Activated T-helper 17 cell treated with anti-CD3 and anti-CD28 coated beads, Interleukin-2, amount 50 U/mL, for 72 hours (primary cell): Measurements from ENCODE around the gene PIGC. TPM values are rescaled to one million over a fixed set of nuclear protein-coding genes. Genes with fewer than 3 reads are reported as not detected.

ENCODE experiments used
- ATAC-seq: fragments of 150-1000 bp; cut with Tn5 transposase; replicated peaks from 2 replicates; pipeline ENCODE4 v1.10.0; 2021; ENCODE audit warnings: mild to moderate bottlenecking, moderate library complexity
- H3K27ac Mint-ChIP-seq: one replicate; pipeline ENCODE4 v1.8.0; 2022; ENCODE audit warnings: mixed read lengths
- H3K27me3 Mint-ChIP-seq: one replicate; pipeline ENCODE4 v1.8.0; 2022; ENCODE audit warnings: mixed read lengths
- H3K36me3 Mint-ChIP-seq: one replicate; pipeline ENCODE4 v1.8.0; 2022; ENCODE audit warnings: low read depth, mild to moderate bottlenecking, mixed read lengths
- H3K4me1 Mint-ChIP-seq: one replicate; pipeline ENCODE4 v1.8.0; 2022; ENCODE audit warnings: mixed read lengths
- H3K4me3 Mint-ChIP-seq: one replicate; pipeline ENCODE4 v1.8.0; 2022; ENCODE audit warnings: mild to moderate bottlenecking, mixed read lengths
- H3K9me3 Mint-ChIP-seq: one replicate; pipeline ENCODE4 v1.8.0; 2022; ENCODE audit warnings: mixed read lengths
- total RNA-seq, 2 donors: library from RNA; stranded (reverse); gene quantifications; one replicate each; pipeline ENCODE4 v1.2.3, GENCODE V29; 2022

Gene PIGC
- total RNA-seq, 2 donors from 2014 or later, result 11.3 to 13.3 TPM

DNA sequence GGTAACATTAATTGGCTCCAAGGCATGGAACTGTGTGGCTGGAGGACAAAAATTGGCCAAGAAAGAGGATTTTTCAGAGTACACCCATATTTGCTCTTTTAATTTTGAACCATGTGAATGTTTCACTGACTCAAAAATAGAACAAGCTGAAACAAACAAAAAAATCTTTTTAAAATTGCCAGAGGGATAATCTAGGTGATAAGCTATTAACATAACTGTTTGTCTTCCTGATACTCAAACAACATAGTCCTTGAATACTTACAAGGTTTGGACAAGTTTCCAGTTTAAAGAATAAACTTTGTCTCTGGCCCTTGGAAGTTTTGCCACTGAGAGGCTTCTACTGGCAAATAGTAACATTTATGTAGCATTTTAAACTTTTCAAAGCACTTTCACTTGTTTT, 30.0 kb upstream of the PIGC start:
- H3K27me3 Mint-ChIP-seq, result peaks cover 3% of the 10 kb centered on the region
- H3K27ac Mint-ChIP-seq, result no peak overlapping the region
- H3K9me3 Mint-ChIP-seq, result no peaks in the 10 kb centered on the region
- ATAC-seq, result no peak
- no peaks in the 10 kb centered on the region for H3K4me1 Mint-ChIP-seq
- H3K36me3 Mint-ChIP-seq, result no peaks in the 10 kb centered on the region
- H3K4me3 Mint-ChIP-seq, result no peak overlapping the region

DNA sequence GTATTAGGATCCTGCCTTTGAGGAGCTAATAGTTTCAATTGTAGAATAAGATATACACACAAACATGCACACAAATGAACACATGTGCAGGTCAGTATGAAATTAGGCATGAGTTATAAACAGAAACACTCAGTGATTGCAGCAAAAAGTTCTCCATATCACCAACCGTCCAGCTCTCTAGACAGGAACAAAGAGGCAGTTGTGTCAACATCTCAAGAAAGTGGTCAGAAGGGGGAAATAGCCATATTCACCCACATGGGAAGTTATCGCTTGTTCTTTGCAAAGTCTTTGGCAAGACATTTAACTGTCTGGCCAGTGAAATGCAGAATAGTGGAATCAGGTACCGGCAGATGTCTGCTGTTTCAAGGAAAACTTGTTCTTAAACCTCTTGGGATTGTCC, 29.4 kb upstream of the PIGC start:
- H3K4me3 Mint-ChIP-seq, result no peak overlapping the region
- no peaks in the 10 kb centered on the region for H3K9me3 Mint-ChIP-seq
- H3K4me1 Mint-ChIP-seq, result no peaks in the 10 kb centered on the region
- peaks cover 8% of the 10 kb centered on the region for H3K27me3 Mint-ChIP-seq
- no peak overlapping the region for H3K27ac Mint-ChIP-seq
- no peaks in the 10 kb centered on the region for H3K36me3 Mint-ChIP-seq
- no peak for ATAC-seq

DNA sequence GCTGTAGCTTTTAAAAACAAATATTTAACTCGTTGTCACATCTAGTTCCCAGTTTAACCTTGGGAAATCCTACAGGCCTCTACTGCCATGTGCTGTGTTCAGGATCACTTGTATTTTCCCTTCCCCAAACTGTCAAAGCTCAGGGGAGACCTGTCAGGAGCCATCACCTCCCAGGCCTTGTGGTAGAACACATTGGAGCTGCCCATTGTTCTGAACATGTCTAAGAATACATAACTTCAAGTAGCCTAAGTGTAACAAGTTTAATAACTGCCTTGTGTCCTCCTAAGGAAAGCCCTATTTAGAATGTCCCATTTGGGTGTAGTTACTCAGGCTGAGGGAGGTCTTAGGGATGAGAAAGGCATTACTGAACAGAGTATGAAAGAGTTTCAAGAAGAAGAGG, 28.6 kb upstream of the PIGC start:
- Mint-ChIP-seq H3K36me3 (no peaks in the 10 kb centered on the region), H3K27me3 (peaks cover 8% of the 10 kb centered on the region), H3K9me3 (no peaks in the 10 kb centered on the region), H3K27ac (no peak overlapping the region), H3K4me3 (no peak overlapping the region), H3K4me1 (no peaks in the 10 kb centered on the region)
- no peak for ATAC-seq

DNA sequence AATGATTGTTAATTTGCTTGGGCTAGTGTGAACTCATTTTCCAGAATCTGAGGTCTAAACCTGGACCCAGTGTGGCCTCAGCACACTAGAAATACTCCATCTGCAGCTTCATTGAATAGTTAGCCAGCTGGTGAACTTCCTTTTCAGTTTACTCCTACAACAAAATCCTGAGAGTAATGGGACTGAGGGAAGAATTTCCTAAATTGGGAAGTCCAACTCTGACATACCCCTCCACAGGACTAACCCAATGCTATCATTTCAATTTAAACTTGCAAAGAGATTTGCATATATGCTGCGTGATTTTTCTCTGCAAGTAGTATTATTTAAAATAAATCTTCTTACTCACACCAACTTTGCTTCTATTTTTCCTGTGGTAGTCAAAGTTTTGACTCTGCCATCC, 27.8 kb upstream of the PIGC start:
- Mint-ChIP-seq H3K4me3 (no peak overlapping the region), H3K27me3 (peaks cover 8% of the 10 kb centered on the region), H3K9me3 (no peaks in the 10 kb centered on the region), H3K36me3 (no peaks in the 10 kb centered on the region), H3K4me1 (no peaks in the 10 kb centered on the region), H3K27ac (no peak overlapping the region)
- ATAC-seq, result no peak

DNA sequence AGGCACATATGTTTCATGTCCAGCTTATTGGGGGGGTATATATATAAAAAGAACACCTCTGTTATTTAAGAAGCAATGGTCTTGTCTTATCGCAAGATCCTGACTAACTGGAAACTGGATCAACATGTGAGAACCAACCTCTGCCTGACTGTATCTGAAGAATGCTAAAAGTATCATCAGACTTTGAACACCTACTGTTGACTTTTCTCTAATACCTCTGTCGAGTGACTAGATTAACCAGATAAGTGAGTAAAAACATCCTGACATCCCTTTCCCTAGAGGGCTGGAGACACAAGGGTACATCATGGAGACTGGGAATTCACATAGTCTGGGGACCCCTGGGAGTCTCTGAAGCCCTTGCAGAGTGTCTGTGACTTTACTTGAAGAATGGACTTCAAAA, 26.3 kb upstream of the PIGC start:
- H3K4me1 Mint-ChIP-seq, result no peaks in the 10 kb centered on the region
- no peak overlapping the region for H3K4me3 Mint-ChIP-seq
- no peaks in the 10 kb centered on the region for H3K36me3 Mint-ChIP-seq
- H3K9me3 Mint-ChIP-seq, result no peaks in the 10 kb centered on the region
- ATAC-seq, result no peak
- peaks cover 11% of the 10 kb centered on the region for H3K27me3 Mint-ChIP-seq
- H3K27ac Mint-ChIP-seq, result no peak overlapping the region

DNA sequence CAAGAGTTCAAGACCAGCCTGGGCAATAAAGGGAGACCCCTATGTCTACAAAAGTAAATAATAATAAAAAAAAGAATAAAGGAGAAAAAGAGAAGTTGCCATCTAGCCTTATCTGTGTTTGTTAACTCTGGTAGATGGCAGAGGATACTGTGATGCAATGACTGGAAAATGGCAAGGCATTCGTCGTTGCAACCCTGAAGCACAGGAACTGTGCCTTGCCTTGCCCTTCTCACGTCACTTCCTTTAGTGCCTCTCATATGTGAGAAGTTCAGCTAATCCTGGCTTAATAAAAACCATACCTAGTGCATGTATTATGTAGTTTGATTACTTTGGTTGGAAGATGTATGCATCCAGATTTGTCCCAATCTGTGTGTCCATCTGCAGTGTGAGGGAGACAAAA, 25.8 kb upstream of the PIGC start:
- Mint-ChIP-seq H3K36me3 (no peaks in the 10 kb centered on the region), H3K27me3 (peaks cover 12% of the 10 kb centered on the region), H3K4me3 (no peak overlapping the region), H3K4me1 (no peaks in the 10 kb centered on the region), H3K9me3 (no peaks in the 10 kb centered on the region), H3K27ac (no peak overlapping the region)
- no peak for ATAC-seq

DNA sequence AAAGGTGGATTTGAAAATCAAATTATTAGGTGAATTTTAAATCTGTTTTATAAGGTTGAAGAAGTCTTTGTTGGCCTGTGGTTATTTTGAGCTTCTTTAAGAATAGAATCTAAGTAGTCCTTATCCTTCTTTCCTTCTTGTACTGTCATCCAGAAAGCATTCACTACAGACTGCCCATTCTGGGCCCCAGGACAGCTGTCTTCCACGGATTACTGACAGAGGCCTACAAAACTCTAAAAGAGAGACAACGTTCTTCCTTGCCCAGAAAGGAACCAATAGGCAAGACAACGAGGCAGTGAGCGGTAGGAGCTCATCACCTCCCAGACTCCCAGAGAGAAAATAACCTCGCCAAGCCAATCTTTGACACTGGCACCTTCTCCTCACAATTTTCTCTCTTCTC, 24.4 kb upstream of the PIGC start:
- no peaks in the 10 kb centered on the region for H3K9me3 Mint-ChIP-seq
- no peak for ATAC-seq
- no peaks in the 10 kb centered on the region for H3K4me1 Mint-ChIP-seq
- no peak overlapping the region for H3K27ac Mint-ChIP-seq
- H3K4me3 Mint-ChIP-seq, result no peak overlapping the region
- H3K27me3 Mint-ChIP-seq, result peaks cover 10% of the 10 kb centered on the region
- H3K36me3 Mint-ChIP-seq, result no peaks in the 10 kb centered on the region

DNA sequence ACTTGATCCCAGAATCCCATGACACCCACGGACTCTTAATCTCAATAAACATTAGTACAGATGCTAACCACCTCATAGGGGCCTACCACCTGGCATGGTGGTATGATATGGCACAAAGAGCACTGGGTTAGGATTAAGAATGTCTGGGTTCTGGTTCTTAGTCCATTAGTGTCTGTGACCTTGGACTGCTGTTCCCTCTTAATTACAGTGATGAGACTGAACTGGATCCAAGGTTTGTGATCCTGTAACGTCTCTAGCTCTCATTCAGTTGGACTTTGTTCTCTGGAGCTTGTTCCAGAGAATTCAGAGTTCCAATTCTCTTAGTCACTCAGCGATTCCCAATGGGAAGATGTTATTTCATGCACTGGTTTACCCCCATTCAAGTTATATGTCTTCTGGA, 23.6 kb upstream of the PIGC start:
- Mint-ChIP-seq H3K4me1 (no peaks in the 10 kb centered on the region), H3K27ac (no peak overlapping the region), H3K9me3 (no peaks in the 10 kb centered on the region)

DNA sequence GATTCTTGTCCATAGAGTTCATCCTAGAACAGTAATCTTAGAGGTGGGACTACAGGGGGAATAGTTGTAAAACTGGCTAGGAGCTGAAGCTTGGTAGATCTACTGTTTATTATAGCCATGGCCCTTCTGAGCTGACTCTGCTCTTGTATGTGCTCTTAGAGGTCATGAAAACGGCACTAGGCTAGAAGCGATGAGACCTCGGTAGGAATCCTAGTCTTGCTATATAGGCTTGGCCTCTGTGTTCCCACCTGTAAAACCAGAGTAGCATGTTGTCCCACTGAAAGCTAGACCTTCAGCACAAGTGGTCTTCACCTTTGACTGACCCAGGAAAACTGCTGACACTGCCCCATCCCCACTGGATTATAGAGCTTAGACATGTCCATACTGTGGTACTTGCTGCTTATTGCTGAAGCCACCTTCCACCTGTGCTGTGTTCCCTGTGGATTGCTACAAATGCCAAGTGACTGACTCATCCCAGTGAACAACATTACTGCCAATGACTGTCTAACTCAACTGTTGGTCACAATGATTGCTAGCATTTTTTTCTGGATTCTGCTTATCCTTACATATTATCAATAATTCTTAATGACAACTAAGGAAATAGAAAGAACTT, 23.0 kb upstream of the PIGC start:
- Mint-ChIP-seq H3K4me1 (no peaks in the 10 kb centered on the region), H3K9me3 (no peaks in the 10 kb centered on the region)

More for the DNA sequence above, 23.6 kb upstream of the PIGC start:
- no peak overlapping the region for H3K4me3 Mint-ChIP-seq
- no peaks in the 10 kb centered on the region for H3K36me3 Mint-ChIP-seq
- peaks cover 8% of the 10 kb centered on the region for H3K27me3 Mint-ChIP-seq
- no peak for ATAC-seq

DNA sequence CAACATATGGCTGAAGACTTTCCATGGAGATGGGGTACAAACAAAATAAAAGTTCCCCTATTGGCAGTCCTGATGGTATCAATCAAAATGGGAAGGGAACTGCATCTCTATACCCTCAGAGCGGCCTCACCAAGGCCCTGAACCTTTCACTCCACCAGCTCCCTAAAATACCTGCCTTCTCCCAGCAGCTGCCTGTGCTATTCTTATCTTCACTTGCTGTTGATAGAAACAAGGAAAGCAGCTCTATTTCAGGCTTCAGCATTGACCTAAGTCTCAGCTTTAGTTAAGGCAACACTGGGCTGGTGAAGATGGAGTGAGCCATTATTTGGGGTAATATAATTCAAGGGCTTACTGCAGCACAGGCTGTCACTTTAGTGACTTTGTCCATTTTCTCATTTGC, 21.7 kb upstream of the PIGC start:
- H3K4me3 Mint-ChIP-seq, result no peak overlapping the region

More for the DNA sequence above, 23.0 kb upstream of the PIGC start:
- Mint-ChIP-seq H3K27me3 (peaks cover 8% of the 10 kb centered on the region), H3K27ac (no peak overlapping the region), H3K36me3 (no peaks in the 10 kb centered on the region), H3K4me3 (no peak overlapping the region)
- ATAC-seq, result no peak

DNA sequence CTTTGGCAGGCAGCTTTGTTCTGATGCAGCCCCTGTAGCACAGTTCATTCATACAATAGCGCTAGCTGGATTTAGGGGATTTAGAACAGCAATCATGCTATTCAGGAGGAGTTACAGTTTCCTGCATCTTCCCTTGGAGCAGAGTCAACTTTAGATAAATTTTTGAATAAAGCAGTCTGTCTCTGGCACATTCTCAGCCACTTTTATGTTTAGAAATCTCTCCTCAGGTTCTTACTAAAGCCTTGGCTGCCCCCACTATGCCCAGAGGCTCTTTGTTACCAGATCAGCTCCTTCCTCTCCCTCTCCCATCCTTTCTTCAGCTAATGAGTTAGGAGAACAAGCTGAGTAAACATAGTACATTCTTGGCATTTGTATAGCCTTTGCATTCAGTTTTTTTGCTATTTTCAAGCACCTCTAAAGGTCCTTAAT, 17.0 kb upstream of the PIGC start:
- no peak for ATAC-seq
- Mint-ChIP-seq H3K27me3 (peaks cover 8% of the 10 kb centered on the region), H3K9me3 (no peaks in the 10 kb centered on the region), H3K4me3 (no peak overlapping the region), H3K36me3 (no peaks in the 10 kb centered on the region), H3K27ac (no peak overlapping the region), H3K4me1 (no peaks in the 10 kb centered on the region)

More for the DNA sequence above, 21.7 kb upstream of the PIGC start:
- Mint-ChIP-seq H3K36me3 (no peaks in the 10 kb centered on the region), H3K27ac (no peak overlapping the region), H3K4me1 (no peaks in the 10 kb centered on the region), H3K9me3 (no peaks in the 10 kb centered on the region), H3K27me3 (peaks cover 8% of the 10 kb centered on the region)
- ATAC-seq, result no peak

DNA sequence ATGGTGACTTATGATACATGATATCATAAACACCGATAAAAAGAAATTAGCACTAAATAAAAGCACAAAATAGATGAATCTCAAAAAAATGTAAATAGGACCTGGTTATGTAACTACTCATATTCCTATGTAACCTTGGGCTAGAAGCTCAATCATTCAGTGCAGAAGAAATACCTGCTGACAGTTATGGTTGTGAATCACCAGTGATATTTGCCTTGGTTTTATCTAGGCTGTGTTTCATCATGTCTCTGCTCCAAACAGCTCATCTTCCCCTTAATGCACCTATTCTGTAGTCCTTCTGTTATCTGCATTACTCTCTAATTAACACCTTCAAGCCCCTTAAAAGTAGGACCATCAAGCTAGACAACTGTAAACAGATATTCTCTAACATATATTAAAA, 16.3 kb upstream of the PIGC start:
- Mint-ChIP-seq H3K9me3 (no peaks in the 10 kb centered on the region), H3K4me3 (no peak overlapping the region), H3K27me3 (peaks cover 4% of the 10 kb centered on the region), H3K27ac (no peak overlapping the region), H3K36me3 (no peaks in the 10 kb centered on the region), H3K4me1 (no peaks in the 10 kb centered on the region)
- no peak for ATAC-seq

DNA sequence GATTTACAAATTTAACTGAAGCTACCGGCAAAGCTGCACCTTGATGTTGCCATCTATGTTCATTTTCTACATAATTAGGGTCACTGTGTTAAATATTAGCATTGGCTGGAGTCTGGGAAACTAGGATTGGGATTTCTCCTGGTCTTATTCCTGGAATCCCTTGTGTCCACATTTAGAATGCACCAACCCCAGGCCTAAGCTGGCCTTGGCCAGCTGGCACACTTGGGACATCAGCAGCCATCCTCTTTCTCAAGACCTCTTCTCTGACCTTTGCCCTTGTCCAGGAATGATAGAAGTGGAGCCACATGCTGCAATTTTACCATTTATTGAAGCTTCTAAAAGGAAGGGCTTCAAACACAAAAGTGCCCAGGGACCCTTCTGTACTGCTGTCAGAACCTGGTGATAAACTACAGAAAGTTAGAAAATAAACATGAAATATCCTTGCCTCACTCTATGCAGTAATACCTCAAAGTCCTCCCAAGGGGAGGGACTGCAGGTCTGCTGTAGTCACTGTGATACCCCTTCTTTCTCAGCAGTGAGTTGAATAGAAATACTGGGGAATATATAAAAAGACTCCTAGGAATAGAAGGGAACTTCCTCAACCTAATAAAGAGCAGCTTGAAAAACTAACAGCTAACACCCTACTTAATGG, 13.7 kb upstream of the PIGC start:
- Mint-ChIP-seq H3K4me1 (no peaks in the 10 kb centered on the region), H3K27me3 (peaks cover 8% of the 10 kb centered on the region), H3K4me3 (no peak overlapping the region), H3K36me3 (no peaks in the 10 kb centered on the region), H3K9me3 (no peaks in the 10 kb centered on the region), H3K27ac (no peak overlapping the region)
- no peak for ATAC-seq

DNA sequence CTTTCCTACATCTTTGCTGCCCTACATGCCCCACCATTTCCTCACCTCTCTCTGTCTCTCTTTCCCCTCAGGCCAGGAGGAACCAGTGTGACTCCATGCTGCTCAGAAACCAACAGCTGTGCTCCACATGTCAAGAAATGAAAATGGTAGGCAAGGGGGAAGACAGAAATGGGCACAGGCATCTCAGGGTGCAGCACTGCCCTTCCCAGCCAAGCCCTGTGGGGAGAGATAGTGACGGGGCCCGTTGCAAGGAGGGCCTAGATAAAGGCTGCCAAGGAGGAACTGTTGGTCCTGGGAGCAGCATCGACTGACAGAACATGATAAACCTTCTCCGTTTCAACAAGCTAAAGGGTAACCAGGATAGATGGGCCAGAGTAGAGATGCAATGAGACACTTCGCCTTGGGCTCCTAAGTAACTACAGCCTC, 12.5 kb upstream of the PIGC start:
- no peak for ATAC-seq
- Mint-ChIP-seq H3K9me3 (no peaks in the 10 kb centered on the region), H3K27ac (no peak overlapping the region), H3K4me3 (no peak overlapping the region), H3K27me3 (peaks cover 8% of the 10 kb centered on the region), H3K4me1 (no peaks in the 10 kb centered on the region), H3K36me3 (no peaks in the 10 kb centered on the region)

DNA sequence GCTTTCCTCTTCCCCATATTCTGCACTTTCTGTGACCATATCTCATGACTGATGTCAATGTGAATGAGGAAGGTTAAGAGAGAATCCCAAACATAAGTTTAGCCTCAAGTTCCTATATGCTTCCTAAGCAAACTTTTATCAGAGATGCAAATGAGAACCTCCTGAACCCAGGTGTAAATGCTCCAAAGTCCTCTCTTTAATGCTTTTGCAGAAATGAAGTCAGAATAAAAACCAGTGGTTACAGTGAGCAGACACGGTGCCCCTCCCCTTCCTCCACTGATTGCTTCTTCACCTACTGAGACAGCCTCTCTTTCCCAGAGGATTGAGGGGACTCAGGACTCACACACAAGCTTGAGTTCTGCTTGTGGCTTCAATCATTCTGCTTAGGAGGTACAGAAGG, 11.6 kb upstream of the PIGC start:
- peaks cover 8% of the 10 kb centered on the region for H3K27me3 Mint-ChIP-seq

More for the DNA sequence above, 11.6 kb upstream of the PIGC start:
- Mint-ChIP-seq H3K27ac (no peak overlapping the region), H3K36me3 (no peaks in the 10 kb centered on the region), H3K4me3 (no peak overlapping the region), H3K4me1 (peaks cover 7% of the 10 kb centered on the region), H3K9me3 (no peaks in the 10 kb centered on the region)
- no peak for ATAC-seq
